Ishikawa (cell line): Measurements from ENCODE around the gene PCBP3.

Source experiments
- CEBPB ChIP-seq: IDR thresholded peaks from 2 replicates; pipeline ENCODE4 v1.6.1; 2012
- CREB1 ChIP-seq: IDR thresholded peaks from 2 replicates; pipeline ENCODE4 v1.6.1; 2012; ENCODE audit warnings: low read depth
- EGR1 ChIP-seq: IDR thresholded peaks from 2 replicates; pipeline ENCODE4 v1.6.1; 2012
- EP300 ChIP-seq: IDR thresholded peaks from 2 replicates; pipeline ENCODE4 v1.6.1; 2012; ENCODE audit warnings: borderline replicate concordance
- FOXM1 ChIP-seq: IDR thresholded peaks from 2 replicates; pipeline ENCODE4 v1.6.1; 2012; ENCODE audit warnings: low read depth, borderline replicate concordance
- NFIC ChIP-seq: IDR thresholded peaks from 2 replicates; pipeline ENCODE4 v1.6.1; 2012
- RAD21 ChIP-seq: IDR thresholded peaks from 2 replicates; pipeline ENCODE4 v1.6.1; 2012; ENCODE audit warnings: low read depth
- TAF1 ChIP-seq: IDR thresholded peaks from 2 replicates; pipeline ENCODE4 v1.6.1; 2012; ENCODE audit warnings: low read depth, mild to moderate bottlenecking
- TCF12 ChIP-seq: IDR thresholded peaks from 2 replicates; pipeline ENCODE4 v1.6.1; 2012; ENCODE audit warnings: low read depth
- TEAD4 ChIP-seq: IDR thresholded peaks from 2 replicates; pipeline ENCODE4 v1.6.1; 2012
- YY1 ChIP-seq: IDR thresholded peaks from 2 replicates; pipeline ENCODE4 v1.6.1; 2012; ENCODE audit warnings: low read depth
- ZBTB7A ChIP-seq: IDR thresholded peaks from 2 replicates; pipeline ENCODE4 v1.6.1; 2012; ENCODE audit warnings: low read depth
- TF ChIP-seq, protein P1 (sequence below): IDR thresholded peaks from 2 replicates; pipeline ENCODE4 v1.6.1; 2012; ENCODE audit warnings: low read depth, mild to moderate bottlenecking
- TF ChIP-seq, protein P2 (sequence below): IDR thresholded peaks from 2 replicates; pipeline ENCODE4 v1.6.1; 2012
- TF ChIP-seq, protein P3 (sequence below): IDR thresholded peaks from 2 replicates; pipeline ENCODE4 v1.6.1; 2012

PCBP3 gene

DNA sequence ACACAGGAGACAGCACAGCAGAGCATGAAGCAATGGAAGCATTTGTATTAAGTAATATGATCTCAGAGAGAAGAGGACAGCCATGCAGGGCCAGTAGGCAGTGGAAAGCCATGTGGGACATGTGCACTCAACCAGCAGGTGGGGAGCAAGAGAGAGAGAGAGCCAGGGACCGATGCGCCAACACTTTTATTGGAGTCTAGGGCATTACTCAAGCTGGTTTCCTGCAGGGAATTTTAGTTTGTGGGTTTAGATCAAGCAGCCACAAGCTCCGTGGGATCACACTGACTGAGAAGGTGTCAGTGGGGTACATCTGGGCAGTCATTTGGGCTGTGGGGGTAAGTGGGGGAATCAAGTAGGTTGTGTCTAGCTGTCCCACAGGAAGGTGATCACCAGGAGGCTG lies 137.1 kb downstream of the PCBP3 start:
- TF ChIP-seq, protein P1, sequence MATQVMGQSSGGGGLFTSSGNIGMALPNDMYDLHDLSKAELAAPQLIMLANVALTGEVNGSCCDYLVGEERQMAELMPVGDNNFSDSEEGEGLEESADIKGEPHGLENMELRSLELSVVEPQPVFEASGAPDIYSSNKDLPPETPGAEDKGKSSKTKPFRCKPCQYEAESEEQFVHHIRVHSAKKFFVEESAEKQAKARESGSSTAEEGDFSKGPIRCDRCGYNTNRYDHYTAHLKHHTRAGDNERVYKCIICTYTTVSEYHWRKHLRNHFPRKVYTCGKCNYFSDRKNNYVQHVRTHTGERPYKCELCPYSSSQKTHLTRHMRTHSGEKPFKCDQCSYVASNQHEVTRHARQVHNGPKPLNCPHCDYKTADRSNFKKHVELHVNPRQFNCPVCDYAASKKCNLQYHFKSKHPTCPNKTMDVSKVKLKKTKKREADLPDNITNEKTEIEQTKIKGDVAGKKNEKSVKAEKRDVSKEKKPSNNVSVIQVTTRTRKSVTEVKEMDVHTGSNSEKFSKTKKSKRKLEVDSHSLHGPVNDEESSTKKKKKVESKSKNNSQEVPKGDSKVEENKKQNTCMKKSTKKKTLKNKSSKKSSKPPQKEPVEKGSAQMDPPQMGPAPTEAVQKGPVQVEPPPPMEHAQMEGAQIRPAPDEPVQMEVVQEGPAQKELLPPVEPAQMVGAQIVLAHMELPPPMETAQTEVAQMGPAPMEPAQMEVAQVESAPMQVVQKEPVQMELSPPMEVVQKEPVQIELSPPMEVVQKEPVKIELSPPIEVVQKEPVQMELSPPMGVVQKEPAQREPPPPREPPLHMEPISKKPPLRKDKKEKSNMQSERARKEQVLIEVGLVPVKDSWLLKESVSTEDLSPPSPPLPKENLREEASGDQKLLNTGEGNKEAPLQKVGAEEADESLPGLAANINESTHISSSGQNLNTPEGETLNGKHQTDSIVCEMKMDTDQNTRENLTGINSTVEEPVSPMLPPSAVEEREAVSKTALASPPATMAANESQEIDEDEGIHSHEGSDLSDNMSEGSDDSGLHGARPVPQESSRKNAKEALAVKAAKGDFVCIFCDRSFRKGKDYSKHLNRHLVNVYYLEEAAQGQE: no peak
- no peak for TF ChIP-seq YY1
- no peak for TF ChIP-seq RAD21
- TF ChIP-seq ZBTB7A: no peak
- TF ChIP-seq EGR1: no peak
- no peak for TF ChIP-seq EP300
- TF ChIP-seq FOXM1: no peak
- TF ChIP-seq TCF12: no peak
- TF ChIP-seq CREB1: no peak

DNA sequence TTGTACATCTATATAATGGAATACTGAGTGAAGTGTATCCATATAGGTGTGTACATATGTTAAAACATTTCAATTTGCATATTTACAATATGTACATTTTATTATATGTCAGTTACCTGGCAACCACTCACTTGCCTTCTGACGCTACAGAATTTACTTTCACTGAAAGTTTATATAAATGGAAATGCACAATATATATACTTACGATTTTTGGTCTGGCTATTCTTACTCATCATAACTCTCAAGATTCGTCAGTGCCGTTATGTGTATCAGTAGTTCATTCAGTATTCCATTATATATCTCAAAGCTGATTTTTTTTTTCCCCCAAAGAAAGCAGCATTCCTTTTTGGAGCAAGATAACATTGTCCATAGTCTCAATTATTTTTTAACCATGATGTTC lies 138.2 kb downstream of the PCBP3 start:
- TF ChIP-seq, protein P2, sequence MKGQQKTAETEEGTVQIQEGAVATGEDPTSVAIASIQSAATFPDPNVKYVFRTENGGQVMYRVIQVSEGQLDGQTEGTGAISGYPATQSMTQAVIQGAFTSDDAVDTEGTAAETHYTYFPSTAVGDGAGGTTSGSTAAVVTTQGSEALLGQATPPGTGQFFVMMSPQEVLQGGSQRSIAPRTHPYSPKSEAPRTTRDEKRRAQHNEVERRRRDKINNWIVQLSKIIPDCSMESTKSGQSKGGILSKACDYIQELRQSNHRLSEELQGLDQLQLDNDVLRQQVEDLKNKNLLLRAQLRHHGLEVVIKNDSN: no peak
- TF ChIP-seq EGR1 (no peak), NFIC (no peak), RAD21 (no peak), ZBTB7A (no peak)

DNA sequence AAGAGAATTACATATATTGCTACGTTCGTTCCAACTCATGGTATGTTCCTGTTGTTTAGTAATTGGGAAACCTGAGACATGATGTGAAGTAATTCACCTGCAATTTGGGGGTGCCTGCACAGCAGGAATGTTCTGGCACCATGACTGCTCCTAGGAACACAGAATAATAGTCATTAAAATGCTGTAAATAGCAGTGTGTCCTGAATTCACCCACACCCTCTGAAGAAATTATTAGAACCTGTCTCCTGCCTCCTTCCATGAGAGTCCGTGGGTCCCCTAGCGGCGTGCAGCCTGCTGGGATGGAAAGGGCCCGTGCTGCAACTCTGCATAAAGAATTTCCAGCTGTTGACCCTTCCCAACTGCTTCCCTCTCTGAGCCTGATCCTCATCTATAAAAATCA lies 143.1 kb downstream of the PCBP3 start:
- TF ChIP-seq YY1 (no peak), EP300 (peak; percentile 31; the same call in 1 of the 2 replicates), TEAD4 (peak; percentile 56; the same call in 1 of the 2 replicates), NFIC (peak; percentile 47; the same call in 1 of the 2 replicates), CEBPB (no peak)
- TF ChIP-seq, protein P3, sequence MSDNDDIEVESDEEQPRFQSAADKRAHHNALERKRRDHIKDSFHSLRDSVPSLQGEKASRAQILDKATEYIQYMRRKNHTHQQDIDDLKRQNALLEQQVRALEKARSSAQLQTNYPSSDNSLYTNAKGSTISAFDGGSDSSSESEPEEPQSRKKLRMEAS: no peak

DNA sequence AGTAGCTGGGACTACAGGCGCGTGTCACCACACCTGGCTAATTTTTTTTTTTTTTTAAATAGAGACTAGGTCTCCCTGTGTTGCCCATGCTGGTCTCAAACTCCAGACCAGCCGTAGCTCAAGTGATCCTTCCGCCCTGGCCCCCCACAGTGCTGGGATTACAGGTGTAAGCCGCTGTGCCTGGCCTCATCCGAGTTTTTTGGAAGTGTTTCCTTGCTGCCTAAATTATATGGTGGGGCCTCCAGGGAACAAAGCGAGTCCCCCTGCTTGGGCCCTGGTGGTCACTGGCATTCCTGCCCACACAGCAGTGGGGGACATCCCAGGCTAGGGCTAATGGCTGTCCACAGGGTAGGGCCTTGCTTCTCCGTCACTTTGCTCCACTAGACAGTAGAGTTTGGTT lies 143.8 kb downstream of the PCBP3 start:
- TF ChIP-seq, protein P3: no peak
- TF ChIP-seq FOXM1 (no peak), RAD21 (no peak), EP300 (no peak), YY1 (no peak), TEAD4 (no peak), ZBTB7A (no peak), TCF12 (no peak), NFIC (no peak), EGR1 (no peak), CEBPB (no peak), CREB1 (no peak), TAF1 (no peak)
- TF ChIP-seq, protein P1: no peak
- TF ChIP-seq, protein P2: no peak

DNA sequence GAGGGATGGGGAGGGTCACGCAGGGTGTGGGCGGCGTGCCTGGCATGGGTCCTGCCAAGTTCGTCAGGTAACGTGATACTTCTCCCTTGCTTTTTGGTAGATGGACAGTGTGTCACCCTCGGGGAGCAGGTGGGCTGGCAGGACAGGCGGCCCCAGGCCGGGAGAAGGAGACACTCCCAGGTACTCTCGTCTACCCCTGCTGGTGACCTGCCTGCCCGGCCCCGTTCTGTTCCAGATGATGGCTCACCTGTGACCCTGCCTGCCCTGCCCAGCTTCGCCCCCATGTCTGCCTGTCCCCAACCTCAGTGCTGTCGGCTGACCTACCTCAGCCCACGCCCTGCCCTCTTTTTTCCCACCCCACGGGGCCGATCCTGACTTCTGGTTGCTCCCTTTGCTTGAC lies 144.7 kb downstream of the PCBP3 start:
- TF ChIP-seq TAF1: no peak
- no peak for TF ChIP-seq EGR1
- TF ChIP-seq RAD21: no peak
- TF ChIP-seq EP300: no peak
- TF ChIP-seq CEBPB: no peak
- TF ChIP-seq, protein P2: no peak
- TF ChIP-seq FOXM1: no peak
- TF ChIP-seq, protein P3: no peak
- no peak for TF ChIP-seq YY1
- TF ChIP-seq TEAD4: no peak
- TF ChIP-seq ZBTB7A: no peak
- TF ChIP-seq, protein P1: no peak
- TF ChIP-seq NFIC: no peak
- TF ChIP-seq CREB1: no peak
- no peak for TF ChIP-seq TCF12
